T-helper 2 cell treated with Interferon-gamma antibody and Interleukin-4, amounts not matched to agents 5 μg/mL and 100 μg/mL, for 36 hours (primary cell): ENCODE data around the gene SDK1.

Source experiments
- DNase-seq: peaks from one replicate; pipeline ENCODE4 v3.0.0; 2021; ENCODE audit warnings: low spot score
- H3K27ac Mint-ChIP-seq: one replicate; pipeline ENCODE4 v1.8.0; 2021; ENCODE audit warnings: mild to moderate bottlenecking, mixed read lengths
- H3K27me3 Mint-ChIP-seq: one replicate; pipeline ENCODE4 v1.8.0; 2021; ENCODE audit warnings: low read depth, mixed read lengths
- H3K36me3 Mint-ChIP-seq: one replicate; pipeline ENCODE4 v1.8.0; 2021; ENCODE audit warnings: low read depth, mixed read lengths
- H3K4me1 Mint-ChIP-seq: one replicate; pipeline ENCODE4 v1.8.0; 2021; ENCODE audit warnings: low read depth, mixed read lengths
- H3K4me3 Mint-ChIP-seq: one replicate; pipeline ENCODE4 v1.8.0; 2022; ENCODE audit warnings: mild to moderate bottlenecking, moderate library complexity, mixed read lengths
- H3K9me3 Mint-ChIP-seq: one replicate; pipeline ENCODE4 v1.8.0; 2021; ENCODE audit warnings: mixed read lengths

SDK1 gene

GRCh38 chr7:4042402-4043045, 741.5 kb downstream of the SDK1 start:
- no peak for DNase-seq
- H3K27me3 Mint-ChIP-seq = no peaks in the 10 kb centered on the region
- H3K9me3 Mint-ChIP-seq = no peaks in the 10 kb centered on the region
- no peak overlapping the region for H3K4me3 Mint-ChIP-seq
- H3K36me3 Mint-ChIP-seq = no peaks in the 10 kb centered on the region
- no peak overlapping the region for H3K27ac Mint-ChIP-seq
- no peaks in the 10 kb centered on the region for H3K4me1 Mint-ChIP-seq

- no peak for DNase-seq
- Mint-ChIP-seq H3K36me3 (no peaks in the 10 kb centered on the region), H3K27me3 (no peaks in the 10 kb centered on the region), H3K9me3 (no peaks in the 10 kb centered on the region), H3K27ac (no peak overlapping the region), H3K4me3 (no peak overlapping the region), H3K4me1 (no peaks in the 10 kb centered on the region)
These were observed 742.9 kb downstream of the SDK1 start for GRCh38 chr7:4043988-4044387.

- Mint-ChIP-seq H3K4me1 (no peaks in the 10 kb centered on the region), H3K27me3 (no peaks in the 10 kb centered on the region), H3K36me3 (no peaks in the 10 kb centered on the region), H3K4me3 (no peak overlapping the region), H3K9me3 (no peaks in the 10 kb centered on the region), H3K27ac (no peak overlapping the region)
- no peak for DNase-seq
These were observed 744.4 kb downstream of the SDK1 start for GRCh38 chr7:4045450-4045849.

GRCh38 chr7:4045975-4046374, 744.9 kb downstream of the SDK1 start:
- no peaks in the 10 kb centered on the region for H3K9me3 Mint-ChIP-seq
- no peaks in the 10 kb centered on the region for H3K36me3 Mint-ChIP-seq
- no peaks in the 10 kb centered on the region for H3K4me1 Mint-ChIP-seq
- H3K27me3 Mint-ChIP-seq = no peaks in the 10 kb centered on the region
- no peak for DNase-seq
- no peak overlapping the region for H3K27ac Mint-ChIP-seq
- H3K4me3 Mint-ChIP-seq = no peak overlapping the region

- H3K4me3 Mint-ChIP-seq = no peak overlapping the region
- no peaks in the 10 kb centered on the region for H3K9me3 Mint-ChIP-seq
- no peak for DNase-seq
- H3K36me3 Mint-ChIP-seq = no peaks in the 10 kb centered on the region
- no peak overlapping the region for H3K27ac Mint-ChIP-seq
- no peaks in the 10 kb centered on the region for H3K4me1 Mint-ChIP-seq
- H3K27me3 Mint-ChIP-seq = no peaks in the 10 kb centered on the region
These were observed 747.3 kb downstream of the SDK1 start for GRCh38 chr7:4048336-4048735.

- H3K4me3 Mint-ChIP-seq = no peak overlapping the region
- H3K27me3 Mint-ChIP-seq = no peaks in the 10 kb centered on the region
- no peak overlapping the region for H3K27ac Mint-ChIP-seq
- H3K36me3 Mint-ChIP-seq = no peaks in the 10 kb centered on the region
- DNase-seq = no peak
- no peaks in the 10 kb centered on the region for H3K9me3 Mint-ChIP-seq
- H3K4me1 Mint-ChIP-seq = no peaks in the 10 kb centered on the region
These were observed 748.1 kb downstream of the SDK1 start for GRCh38 chr7:4049202-4049601.

GRCh38 chr7:4050126-4050660, 749.1 kb downstream of the SDK1 start:
- Mint-ChIP-seq H3K36me3 (no peaks in the 10 kb centered on the region), H3K27me3 (no peaks in the 10 kb centered on the region), H3K9me3 (no peaks in the 10 kb centered on the region), H3K4me3 (no peak overlapping the region), H3K4me1 (peaks cover 3% of the 10 kb centered on the region), H3K27ac (no peak overlapping the region)
- DNase-seq = no peak

- Mint-ChIP-seq H3K4me1 (peaks cover 3% of the 10 kb centered on the region), H3K36me3 (no peaks in the 10 kb centered on the region), H3K27ac (no peak overlapping the region), H3K4me3 (no peak overlapping the region), H3K9me3 (no peaks in the 10 kb centered on the region), H3K27me3 (no peaks in the 10 kb centered on the region)
- DNase-seq = no peak
These were observed 750.6 kb downstream of the SDK1 start for GRCh38 chr7:4051696-4052095.

- peaks cover 3% of the 10 kb centered on the region for H3K4me1 Mint-ChIP-seq
- H3K9me3 Mint-ChIP-seq = no peaks in the 10 kb centered on the region
- no peak for DNase-seq
- no peaks in the 10 kb centered on the region for H3K27me3 Mint-ChIP-seq
- H3K36me3 Mint-ChIP-seq = no peaks in the 10 kb centered on the region
- no peak overlapping the region for H3K27ac Mint-ChIP-seq
- no peak overlapping the region for H3K4me3 Mint-ChIP-seq
These were observed 751.1 kb downstream of the SDK1 start for GRCh38 chr7:4052130-4052529.

- H3K4me3 Mint-ChIP-seq = no peak overlapping the region
- H3K27me3 Mint-ChIP-seq = no peaks in the 10 kb centered on the region
- peaks cover 7% of the 10 kb centered on the region for H3K4me1 Mint-ChIP-seq
- H3K27ac Mint-ChIP-seq = no peak overlapping the region
- H3K9me3 Mint-ChIP-seq = peaks cover 7% of the 10 kb centered on the region
- H3K36me3 Mint-ChIP-seq = no peaks in the 10 kb centered on the region
- DNase-seq = no peak
These were observed 753.1 kb downstream of the SDK1 start for GRCh38 chr7:4054158-4054557.

GRCh38 chr7:4056552-4057288, 755.7 kb downstream of the SDK1 start:
- DNase-seq = no peak
- peaks cover 9% of the 10 kb centered on the region for H3K4me1 Mint-ChIP-seq
- H3K27me3 Mint-ChIP-seq = no peaks in the 10 kb centered on the region
- H3K4me3 Mint-ChIP-seq = no peak overlapping the region
- H3K36me3 Mint-ChIP-seq = no peaks in the 10 kb centered on the region
- peaks cover 8% of the 10 kb centered on the region for H3K9me3 Mint-ChIP-seq
- no peak overlapping the region for H3K27ac Mint-ChIP-seq

GRCh38 chr7:4057289-4057616, 756.2 kb downstream of the SDK1 start:
- no peaks in the 10 kb centered on the region for H3K27me3 Mint-ChIP-seq
- H3K4me3 Mint-ChIP-seq = no peak overlapping the region
- H3K36me3 Mint-ChIP-seq = no peaks in the 10 kb centered on the region
- H3K27ac Mint-ChIP-seq = no peak overlapping the region
- H3K4me1 Mint-ChIP-seq = peaks cover 9% of the 10 kb centered on the region
- peaks cover 8% of the 10 kb centered on the region for H3K9me3 Mint-ChIP-seq
- no peak for DNase-seq

- no peak for DNase-seq
- Mint-ChIP-seq H3K36me3 (no peaks in the 10 kb centered on the region), H3K27me3 (no peaks in the 10 kb centered on the region), H3K27ac (no peak overlapping the region), H3K4me3 (no peak overlapping the region), H3K9me3 (peaks cover 8% of the 10 kb centered on the region), H3K4me1 (peaks cover 9% of the 10 kb centered on the region)
These were observed 757.1 kb downstream of the SDK1 start for GRCh38 chr7:4058158-4058557.

GRCh38 chr7:4065190-4065589, 764.1 kb downstream of the SDK1 start:
- Mint-ChIP-seq H3K27me3 (no peaks in the 10 kb centered on the region), H3K9me3 (no peaks in the 10 kb centered on the region), H3K36me3 (no peaks in the 10 kb centered on the region), H3K27ac (no peak overlapping the region), H3K4me3 (peak overlapping the region; percentile 55), H3K4me1 (peaks cover 4% of the 10 kb centered on the region)
- DNase-seq = no peak

- H3K36me3 Mint-ChIP-seq = no peaks in the 10 kb centered on the region
- H3K9me3 Mint-ChIP-seq = no peaks in the 10 kb centered on the region
- H3K4me3 Mint-ChIP-seq = no peak overlapping the region
- H3K4me1 Mint-ChIP-seq = peaks cover 4% of the 10 kb centered on the region
- no peak for DNase-seq
- H3K27ac Mint-ChIP-seq = no peak overlapping the region
- no peaks in the 10 kb centered on the region for H3K27me3 Mint-ChIP-seq
These were observed 765.2 kb downstream of the SDK1 start for GRCh38 chr7:4066206-4066605.
